GM21526 (cell line): ENCODE data around the gene MADD.

Experiments used
- ATAC-seq: cut with Tn5 transposase; IDR thresholded peaks from one replicate; pipeline ENCODE4 v1.9.1; 2021; ENCODE audit warnings: moderate library complexity; ENCODE audit not compliant: unreplicated experiment, low FRiP score

MADD gene

GRCh38 chr11:47378010-47378835, 108.3 kb downstream of the MADD start, which contains the start of gene SPI1:
Gene SPI1, minus strand, starts transcription at chr11:47378547. Its CDS starts 194 bp downstream, at chr11:47378353.
- peak; percentile 77 for ATAC-seq

GRCh38 chr11:47378836-47379170, 108.9 kb downstream of the MADD start:
- no peak for ATAC-seq

GRCh38 chr11:47379317-47379716, 109.4 kb downstream of the MADD start:
- ATAC-seq: no peak
